Effector CD8-positive, alpha-beta T cell (primary cell): ENCODE data around the gene RHPN2.
"Not testable (repeated sequence)": the region's sequence is repeated elsewhere in the genome, so short reads cannot be mapped to it uniquely, and the experiment has no call there.

Experiments used
- DNase-seq: peaks from one replicate; lab custom pipeline; 2025; lab: John Stamatoyannopoulos, UW

The RHPN2 gene

DNA sequence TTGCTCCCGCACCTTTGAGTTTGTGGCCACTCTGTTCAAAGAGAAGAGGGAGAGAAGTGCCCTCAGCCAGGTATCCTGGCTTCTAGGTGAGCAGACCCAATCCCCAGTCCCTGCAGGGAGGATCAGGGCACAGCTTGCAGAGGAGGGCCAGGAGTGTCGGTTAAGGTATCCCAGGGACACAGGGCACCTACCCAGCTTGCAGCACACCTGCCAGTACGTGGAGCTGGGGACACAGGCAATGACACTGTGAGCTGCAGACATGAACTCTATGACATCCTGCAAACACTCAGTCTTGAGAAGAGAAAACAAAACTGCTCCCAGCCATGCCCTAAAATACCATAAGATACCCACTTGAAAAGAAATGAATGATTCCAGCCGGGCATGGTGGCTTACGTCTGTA is 38.1 kb downstream of the RHPN2 start:
- DNase-seq: not testable (repeated sequence)

DNA sequence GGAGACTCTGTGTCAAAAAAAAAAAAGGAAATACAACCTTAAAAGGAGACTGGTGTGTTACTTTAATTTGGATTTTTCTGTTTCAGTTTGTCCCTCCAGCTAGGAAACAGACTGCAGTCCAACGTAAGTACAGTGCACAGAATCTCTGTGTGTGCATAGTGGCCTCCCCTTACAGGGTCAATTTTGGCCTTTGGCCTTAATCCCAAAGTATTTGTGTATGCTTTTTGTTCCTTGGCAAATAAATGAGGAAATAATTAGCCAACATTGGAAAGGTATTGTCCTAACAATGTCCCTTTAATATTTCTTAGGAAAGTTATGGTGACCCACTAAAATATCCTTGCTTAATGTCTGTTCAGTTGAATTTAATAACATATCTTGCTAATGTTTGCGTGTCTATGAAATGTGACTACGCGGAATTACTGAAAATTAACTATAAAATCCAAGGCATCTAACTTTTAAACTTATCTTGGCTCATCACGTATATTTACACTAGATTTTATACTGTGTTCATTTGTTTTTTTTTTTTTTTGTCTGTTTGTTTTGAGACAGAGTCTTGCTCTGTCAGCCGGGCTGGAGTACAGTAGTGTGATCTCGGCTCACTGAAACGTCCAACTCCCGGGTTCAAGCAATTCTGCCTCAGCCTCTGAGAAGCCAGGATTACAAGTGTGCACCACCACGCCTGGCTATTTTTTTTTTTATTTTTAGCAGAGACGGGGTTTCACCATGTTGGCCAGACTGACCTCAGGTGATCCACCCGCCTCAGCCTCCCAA is 39.0 kb downstream of the RHPN2 start:
- not testable (repeated sequence) for DNase-seq

DNA sequence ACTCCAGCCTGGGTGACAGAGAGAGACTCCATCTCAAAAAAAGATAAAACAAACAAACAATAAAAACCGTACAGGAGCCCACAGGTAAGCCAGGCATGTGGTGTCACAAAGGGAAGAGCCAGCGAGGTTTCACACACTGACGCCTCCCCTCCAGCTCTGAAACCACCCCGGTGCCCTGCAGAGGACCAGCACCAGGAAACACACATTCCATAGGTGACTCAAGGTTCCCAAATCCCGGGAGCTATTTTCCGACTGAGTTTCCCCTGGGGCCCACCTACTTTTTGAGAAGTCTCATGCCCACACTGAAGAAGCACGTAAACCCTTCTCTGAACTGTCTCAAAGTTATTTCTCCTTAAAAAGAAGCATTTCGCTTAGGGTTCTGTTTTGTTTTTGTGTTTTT is 40.3 kb downstream of the RHPN2 start:
- DNase-seq: no peak

DNA sequence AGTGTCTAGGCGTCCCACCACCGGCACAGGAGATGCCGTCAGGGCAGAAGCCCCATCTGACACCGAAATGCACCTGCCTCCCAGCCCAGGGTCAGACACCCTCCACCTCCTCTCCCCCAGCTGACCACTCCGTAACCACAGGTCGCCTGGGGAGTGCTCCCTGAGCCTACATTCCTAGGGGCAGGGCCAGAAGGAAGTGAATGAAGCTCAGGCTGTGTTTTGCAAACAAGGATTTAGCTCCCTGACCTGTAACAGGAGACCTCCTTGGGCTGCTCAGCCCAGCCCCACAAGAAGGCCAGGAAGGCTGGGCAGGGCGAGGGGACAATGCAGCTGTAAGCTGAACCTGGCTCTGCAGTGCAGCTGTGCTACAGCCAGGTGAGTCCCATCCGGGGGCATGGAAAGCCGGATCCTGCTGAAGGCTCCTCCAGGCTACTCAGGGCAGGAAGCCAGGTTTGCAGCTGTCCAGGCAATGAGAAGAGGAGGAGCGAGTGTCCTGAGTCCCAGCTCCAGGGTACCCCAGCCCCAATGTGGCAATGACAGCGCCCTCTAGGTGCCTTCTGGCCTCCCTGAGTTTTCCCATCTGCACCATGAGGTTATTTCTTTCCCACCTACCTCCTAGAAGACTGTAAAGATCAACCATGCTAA is 42.1 kb downstream of the RHPN2 start:
- no peak for DNase-seq

DNA sequence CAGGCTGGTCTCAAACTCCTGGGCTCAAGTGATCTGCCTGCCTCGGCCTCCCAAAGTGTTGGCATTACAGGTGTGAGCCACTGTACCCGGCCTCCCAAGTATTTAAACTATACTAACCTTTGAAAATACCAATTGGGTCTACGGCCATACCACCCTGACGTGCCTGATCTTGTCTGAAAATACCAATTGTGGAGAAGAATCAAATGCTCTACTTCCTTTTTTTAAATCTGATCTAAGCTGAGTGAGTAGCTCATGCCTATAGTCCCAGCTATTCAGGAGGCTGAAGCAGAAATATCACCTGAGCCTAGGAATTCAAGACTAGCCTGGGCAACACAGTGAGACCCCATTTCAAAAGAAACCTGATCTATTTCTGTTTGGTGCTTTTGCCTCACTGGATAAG is 53.8 kb downstream of the RHPN2 start:
- DNase-seq: not testable (repeated sequence)

DNA sequence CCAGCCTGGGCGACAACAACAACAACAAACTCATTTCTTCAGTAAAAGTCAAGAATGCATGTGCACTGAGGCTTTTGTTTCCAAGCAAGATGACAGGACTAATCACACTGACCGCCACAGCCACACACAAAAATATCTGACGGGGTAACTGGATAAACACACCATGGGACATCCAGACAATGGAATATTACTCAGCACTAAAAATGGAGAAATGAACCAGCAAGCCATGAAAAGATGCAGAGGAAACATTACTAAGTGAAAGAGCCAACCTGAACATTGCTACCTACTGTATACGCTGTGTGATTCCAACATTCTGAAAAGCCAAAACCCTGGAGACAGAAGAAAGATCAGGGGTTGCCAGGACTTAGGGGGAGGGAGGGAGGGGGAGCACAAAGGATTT is 56.0 kb downstream of the RHPN2 start:
- DNase-seq: no peak

DNA sequence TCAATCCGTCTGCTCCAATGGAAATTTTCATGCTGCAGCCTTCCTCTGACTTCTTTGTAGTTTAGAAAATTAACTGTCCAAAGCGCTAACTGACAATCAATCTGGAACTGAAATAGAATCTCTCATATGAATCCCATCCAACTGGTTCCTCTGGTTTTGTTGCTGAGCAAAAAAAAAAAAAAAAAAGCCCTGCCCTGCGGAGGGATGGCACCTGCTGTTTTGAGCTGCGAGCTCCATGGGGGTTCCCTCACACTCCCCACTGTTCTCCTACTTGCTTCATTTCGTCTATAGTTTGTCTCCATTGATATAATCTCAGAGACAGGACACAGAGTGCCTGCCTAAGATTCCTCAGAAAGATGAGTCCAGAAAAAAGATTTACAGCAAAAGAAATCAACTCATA is 59.2 kb downstream of the RHPN2 start:
- DNase-seq: no peak

DNA sequence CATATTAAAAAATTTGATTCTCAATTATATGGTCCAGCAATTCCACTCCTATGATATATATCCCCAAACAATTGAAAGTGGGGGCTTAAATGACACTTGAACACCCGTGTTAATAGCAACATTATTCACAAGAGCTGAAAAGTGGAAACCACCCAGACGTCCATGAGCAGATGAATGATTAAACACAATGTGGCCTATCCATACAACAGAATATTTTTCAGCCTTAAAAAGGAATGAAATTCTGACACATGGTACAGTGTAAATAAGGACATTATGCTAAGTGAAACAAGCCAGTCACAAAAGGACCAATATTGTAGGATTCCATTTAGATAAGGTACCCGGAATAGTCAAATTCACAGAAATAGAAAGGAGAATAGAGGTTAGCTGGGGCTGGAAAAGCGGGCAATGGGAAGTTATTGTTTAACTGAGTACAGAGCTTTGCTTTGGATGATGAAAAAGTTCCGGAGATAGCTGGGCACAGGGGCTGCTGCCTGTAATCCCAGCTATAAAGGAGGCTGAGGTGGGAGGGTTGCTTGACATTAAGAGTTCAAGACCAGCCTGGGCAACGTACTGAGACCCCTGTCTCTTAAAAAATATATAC is 61.2 kb downstream of the RHPN2 start:
- not testable (repeated sequence) for DNase-seq

DNA sequence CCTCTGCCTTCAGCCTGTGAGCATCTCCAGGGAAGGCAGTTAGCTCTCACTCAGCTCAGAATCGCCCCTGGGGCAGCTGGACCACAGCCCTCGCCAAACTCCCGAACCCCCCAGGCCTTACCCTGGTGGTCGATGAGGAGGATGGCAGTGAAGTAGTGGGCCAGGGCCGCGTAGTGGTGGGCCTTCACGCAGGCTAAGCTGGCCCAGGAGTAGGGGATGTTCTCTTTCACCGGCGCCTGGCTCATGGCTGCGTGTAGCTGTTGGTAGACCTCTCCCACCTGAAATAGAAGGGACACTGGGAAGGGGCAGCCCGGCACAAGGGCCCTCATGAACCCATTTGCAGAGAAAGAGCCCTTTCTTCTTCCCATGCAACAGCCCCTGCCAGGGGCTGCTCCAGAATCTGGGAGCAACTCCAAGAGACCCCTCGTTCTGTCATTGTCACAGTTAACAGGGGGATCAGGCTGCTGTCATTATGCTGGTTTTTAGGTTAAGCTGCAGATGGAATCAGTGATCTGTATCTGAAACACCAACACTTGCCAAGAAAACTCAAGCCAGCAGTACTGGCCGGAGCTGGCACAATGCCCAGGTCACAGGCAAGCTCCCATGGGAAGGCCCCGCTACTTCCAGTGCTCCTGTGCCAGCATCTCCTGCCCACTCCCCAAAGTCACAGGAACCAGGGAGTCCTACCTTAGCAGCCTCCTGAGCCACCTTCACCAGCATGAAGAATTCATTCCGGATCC is 62.4 kb downstream of the RHPN2 start:
- DNase-seq: not testable (repeated sequence)

DNA sequence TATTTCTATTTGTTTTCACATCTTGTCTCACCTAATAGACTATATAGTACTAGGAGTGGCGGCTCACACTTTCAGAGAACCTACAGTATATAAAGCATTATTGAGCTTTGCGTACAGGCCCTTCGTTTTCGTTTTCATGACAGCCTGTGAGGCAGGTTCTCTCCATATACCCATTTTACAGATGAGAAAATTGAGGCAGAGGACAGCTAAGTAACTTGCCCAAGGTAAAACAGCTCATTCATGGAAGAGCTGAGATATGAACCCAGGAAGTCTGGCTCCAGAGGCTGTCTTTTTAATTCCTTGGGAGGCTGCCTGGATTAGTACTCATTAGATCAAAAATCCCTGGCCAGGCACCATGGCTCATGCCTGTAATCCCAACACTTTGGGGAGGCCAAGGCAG is 63.8 kb downstream of the RHPN2 start:
- DNase-seq: no peak

DNA sequence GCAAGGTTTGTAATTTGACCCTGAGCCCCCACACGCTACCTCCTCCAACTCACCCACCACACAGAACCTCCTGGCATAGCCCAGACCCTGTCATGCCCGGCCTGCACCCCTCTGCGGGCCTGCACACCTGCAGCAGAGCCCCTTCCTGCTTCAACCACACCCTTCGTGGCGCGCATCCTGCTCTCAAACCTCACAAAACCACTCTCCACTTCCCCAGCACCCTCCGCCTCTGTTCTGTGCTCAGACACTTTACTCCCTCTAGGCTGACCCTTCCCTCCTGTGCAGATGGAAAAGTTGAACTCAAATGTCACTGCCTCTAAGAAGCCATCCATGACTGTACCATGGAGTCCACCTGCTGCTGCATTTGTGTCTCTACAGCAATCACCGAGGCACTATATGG is 64.2 kb downstream of the RHPN2 start:
- DNase-seq: no peak

DNA sequence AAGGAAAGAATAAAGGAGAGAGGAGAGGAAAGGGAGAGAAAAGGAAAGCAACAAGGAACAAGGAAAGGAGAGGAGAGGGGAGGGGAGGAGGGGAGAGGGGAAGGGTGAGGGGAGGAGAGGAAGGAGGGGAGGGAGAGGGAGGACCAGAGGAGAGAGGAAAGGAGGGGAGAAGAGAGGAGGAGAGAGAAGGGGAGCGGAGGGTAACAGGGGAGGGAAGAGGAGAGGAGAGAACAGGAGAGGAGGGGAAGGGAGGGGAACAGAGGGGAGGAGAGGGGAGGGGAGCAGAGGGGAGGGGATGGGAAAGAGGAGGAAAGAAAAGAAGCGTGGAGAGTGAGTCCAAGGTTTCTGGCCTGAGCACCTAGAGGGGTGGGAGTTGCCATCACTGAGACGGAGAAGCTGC is 66.0 kb downstream of the RHPN2 start:
- DNase-seq: no peak

DNA sequence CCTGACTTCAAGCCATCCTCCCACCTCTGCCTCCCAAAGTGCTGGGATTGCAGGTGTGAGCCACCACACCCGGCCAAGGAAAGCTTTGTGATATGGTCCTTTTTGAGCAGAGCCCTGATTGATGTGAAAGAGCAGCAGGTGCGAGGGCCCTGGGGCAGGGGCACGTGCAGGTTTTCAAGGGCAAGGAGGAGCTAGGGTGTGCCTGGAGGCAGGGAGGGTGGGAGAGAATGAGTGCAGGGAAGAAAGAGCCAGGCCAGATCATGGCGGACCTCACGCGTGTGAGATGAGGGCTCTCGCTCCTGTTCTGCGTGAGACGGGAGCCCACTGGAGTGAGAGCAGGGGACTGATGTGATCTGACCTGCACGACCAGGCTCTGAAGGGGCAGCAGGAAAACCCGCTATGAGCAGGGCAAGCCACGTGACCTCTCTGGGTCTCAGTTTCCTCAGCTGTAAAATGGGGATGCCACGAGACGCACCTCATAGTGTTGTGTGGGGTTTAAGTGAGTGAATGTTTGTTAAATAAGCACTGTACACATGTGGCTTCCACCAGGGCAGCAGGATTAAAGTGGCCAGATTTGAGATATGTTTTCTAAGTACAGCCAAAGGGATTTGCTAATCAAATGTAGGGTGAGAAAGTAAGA is 66.9 kb downstream of the RHPN2 start:
- no peak for DNase-seq

DNA sequence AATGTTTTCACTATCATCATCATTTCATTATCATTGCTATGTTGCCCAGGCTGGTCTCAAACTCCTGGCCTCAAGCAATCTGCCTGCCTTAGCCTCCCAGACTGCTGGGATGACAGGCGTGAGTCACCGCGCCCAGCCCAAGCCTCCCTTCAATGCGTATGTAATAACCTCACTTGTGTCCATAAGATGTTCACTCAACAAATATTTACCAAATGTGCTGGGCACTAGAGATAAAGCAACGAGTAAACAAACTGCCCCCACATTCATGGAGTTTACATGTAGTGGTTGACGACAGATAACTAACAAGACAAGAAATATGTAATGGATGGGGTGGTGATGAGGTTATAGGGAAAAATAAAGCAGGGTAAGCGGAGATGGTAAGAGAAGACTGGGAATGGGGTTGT is 67.6 kb downstream of the RHPN2 start:
- DNase-seq: not testable (repeated sequence)

DNA sequence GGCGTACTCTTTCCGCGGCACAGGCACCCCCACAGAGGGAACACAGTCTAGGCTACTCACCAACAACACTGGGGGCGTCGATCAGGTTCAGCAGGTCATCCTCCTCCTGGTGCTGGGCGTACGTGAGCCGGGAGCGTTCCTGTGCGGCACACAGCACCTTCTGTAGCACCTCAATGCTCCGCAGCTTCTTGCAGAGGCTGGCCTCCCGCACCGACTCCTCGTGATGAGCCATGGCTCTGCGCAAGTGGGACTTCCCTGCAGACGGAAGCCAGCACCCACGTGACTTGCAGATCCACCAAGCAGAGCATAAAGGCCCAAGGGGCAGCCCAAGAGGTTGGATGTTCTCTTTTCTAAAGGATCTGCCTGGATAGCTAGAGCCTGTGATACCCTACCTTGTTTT is 68.7 kb downstream of the RHPN2 start:
- DNase-seq: not testable (repeated sequence)

DNA sequence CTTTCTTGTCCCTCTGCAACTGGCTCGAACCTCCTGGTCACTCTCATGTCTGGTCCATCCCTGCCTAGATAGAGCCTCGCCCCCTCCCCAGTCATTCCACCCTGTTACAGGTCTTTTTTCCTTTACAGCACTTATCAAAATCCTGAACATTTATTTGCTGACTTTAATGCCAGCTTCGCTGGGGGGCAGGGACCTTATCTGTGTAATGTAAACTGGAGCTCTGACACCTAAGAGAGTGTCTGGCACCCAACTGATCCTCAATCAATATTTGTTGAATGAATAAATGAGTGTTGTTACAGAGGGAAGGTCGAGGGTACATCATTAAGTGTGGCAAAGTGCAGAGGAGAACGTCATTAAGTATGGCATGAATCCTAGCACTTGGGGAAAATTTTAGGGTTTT is 76.0 kb downstream of the RHPN2 start:
- DNase-seq: no peak

DNA sequence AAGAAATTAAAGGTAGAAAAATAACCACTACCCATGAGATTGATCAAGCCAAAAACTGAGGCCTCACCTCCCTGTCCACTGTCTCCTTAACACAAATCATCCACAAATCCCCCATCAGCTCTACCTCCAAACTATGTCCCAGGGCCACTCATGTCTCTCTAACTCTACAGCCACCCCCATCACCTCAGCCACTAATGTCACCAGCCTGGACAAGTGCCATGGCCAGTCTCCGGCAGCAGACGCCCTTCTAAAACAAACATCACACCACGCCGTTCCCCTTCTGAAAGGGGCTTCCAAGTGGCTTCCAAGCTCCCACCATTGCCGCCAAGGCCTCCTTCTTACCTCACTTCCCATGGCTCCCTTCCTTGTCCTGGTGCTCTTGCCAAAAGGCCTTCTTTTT is 76.4 kb downstream of the RHPN2 start:
- not testable (repeated sequence) for DNase-seq

DNA sequence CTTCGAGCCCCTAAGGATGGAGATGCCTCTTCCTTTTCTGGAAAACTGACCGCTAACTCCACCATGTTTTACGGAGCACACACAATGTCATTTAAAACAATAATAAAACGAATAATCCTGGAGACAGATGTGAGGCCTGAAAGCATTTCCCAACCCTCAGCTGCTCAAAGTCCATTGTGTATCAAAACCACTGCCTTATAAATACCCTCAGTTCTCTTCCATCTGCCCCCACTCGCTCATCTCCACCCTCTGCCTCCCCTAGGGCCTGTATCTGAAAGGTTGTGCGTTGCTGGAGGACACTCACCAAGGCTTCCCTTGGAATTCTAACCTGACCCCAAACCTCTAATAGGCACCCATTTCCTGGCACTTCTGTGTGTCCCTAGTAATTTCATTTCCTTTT is 82.2 kb downstream of the RHPN2 start:
- DNase-seq: not testable (repeated sequence)

DNA sequence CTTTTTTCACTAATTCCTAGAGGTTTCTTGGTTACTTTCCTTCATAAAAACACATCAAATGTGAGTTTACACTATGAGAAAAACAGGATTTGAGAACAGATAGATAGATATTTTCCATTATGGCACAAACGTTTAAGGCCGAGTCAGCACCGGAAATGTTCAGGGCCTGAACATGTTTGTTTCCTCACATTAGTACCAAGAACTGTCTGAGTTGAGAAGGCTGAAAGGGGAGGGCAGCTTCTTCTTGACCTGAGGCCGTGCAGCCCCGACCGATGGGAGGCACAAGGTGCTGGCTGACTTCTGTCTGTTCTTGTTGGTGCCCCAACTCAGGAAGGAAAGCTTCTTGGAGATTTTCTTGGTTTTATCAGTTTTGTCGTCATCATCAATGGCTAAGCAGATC is 84.9 kb downstream of the RHPN2 start:
- DNase-seq: not testable (repeated sequence)

DNA sequence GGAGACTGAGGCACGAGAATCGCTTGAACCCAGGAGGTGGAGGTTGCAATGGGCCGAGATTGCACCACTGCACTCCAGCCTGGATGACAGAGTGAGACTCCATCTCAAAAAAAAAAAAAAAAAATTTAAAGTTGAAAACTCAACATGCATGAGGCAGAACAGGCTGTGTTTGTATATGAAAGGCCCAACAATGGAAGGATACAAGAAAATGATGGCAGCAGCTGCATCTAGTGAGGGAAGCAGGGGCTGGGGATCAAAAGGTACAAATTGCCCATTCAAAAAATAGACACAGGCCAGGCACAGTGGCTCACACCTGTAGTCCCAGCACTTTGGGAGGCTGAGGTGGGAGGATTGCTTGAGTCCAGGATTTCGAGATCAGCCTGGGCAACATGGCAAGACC is 86.9 kb downstream of the RHPN2 start:
- DNase-seq: not testable (repeated sequence)

DNA sequence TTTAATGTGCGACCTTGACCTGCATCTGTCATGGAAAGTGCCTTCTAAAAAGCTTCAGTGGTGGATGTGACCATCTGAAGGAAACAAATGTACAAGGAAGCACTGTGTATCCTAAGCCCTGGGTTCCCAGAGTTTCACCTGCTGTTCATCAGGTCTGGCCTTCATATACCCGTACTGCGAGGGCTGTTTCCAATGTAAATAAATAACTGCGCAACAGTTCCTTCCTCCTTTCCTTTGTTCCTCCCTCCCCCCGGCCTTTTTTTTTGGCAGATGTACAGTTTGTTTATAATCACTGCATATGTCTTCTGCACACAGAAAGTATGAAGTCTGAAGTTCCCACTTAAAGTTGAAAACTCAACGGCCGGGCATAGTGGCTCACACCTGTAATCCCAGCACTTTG is 87.4 kb downstream of the RHPN2 start:
- DNase-seq: no peak

DNA sequence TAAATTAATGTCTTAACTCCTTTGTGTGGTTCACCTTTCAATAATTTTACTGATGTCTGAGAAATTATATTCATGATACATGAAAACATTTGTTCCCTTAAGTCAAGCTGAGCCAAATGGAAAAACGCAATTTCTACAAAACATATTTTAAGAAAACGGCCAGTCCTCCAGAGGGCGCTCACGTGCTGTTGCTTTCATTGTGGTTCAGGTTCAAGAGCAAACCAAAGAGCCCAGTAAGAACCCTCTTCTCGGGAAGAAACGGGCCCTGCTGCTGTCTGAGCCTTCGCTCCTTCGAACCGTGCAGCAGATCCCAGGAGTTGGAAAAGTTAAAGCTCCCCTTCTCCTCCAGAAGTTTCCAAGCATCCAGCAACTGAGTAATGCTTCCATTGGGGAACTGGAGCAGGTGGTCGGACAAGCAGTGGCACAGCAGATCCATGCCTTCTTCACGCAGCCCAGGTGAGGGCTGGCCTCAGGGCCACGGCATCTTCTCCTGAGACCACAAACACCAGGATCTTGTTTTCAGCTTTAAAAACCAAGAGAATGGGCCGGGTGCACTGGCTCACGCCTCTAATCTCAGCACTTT is 88.4 kb downstream of the RHPN2 start:
- DNase-seq: peak; percentile 55
